HG03066 (cell line): ENCODE measurements around the gene PSMB11.

ENCODE experiments used
- ATAC-seq: cut with Tn5 transposase; IDR thresholded peaks from one replicate; pipeline ENCODE4 v1.9.1; 2021; ENCODE audit warnings: low read depth; ENCODE audit not compliant: unreplicated experiment

PSMB11 gene

DNA sequence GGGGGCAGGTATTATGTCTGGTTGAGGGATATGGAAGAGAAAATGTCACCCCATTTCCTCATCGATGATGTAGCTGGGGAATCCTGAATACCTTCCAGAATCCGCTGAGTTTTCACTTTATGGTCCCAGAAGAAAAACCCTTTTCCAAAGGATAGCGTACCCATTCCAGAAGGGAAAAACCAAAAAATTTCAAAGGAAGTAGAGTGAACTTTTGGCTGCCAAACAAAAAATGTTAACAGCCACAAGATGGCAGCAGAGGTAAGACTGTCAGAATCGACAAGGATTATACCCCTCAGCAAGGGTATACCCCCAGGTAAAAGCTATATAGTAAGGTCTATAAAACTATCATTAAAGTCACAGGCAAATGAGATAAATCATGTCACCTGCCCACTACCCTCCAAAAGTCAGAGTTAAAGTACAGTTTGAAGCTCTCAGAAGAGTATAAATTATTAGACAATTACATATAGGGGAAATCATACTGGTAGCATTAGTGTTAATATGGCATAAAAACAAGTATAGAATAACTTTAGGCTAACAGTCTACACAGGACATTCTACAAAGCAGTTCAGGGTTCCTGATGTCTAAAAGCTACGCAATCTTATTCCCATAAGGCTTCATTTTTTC is 34.9 kb downstream of the PSMB11 start:
- no peak for ATAC-seq

DNA sequence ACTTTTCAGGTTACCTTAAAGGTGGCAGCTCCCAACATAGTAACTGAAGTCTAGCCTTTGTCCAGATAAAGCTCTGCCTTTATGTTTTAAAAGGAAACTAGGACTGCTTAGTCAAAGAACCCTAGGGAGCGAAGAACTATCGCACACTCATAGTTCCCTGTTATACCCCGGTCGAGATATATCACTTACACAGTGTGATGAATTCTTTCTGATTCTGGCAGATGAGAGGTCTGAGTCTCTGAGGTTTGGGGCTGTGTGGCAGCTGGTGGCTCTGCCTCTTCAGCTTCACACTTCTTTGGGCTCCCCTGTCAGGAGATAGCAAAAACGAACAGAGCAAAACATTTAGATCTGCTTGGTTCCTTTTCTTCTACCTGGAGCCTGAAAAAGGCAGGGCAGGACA is 36.0 kb downstream of the PSMB11 start:
- ATAC-seq = no peak

DNA sequence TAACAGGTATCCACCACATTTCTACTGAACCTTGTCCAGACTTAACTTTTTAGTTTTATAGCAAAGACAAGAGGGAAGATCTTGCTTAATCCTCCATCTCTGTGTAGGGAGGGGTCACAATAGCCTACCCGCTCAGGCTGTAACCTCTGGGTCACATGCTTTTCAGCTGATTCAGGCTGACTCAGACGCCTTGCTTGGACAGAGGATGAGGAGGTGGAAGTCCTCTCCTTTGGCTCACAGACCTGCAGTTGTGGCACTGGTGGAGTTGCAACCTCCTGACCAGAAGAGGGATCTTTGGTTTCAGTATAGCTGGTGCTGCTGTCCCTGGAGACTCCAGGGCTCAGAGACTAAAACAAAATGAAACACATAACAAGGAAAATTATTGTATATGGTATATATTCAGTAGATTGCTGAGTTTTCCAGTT is 36.7 kb downstream of the PSMB11 start:
- ATAC-seq = no peak

DNA sequence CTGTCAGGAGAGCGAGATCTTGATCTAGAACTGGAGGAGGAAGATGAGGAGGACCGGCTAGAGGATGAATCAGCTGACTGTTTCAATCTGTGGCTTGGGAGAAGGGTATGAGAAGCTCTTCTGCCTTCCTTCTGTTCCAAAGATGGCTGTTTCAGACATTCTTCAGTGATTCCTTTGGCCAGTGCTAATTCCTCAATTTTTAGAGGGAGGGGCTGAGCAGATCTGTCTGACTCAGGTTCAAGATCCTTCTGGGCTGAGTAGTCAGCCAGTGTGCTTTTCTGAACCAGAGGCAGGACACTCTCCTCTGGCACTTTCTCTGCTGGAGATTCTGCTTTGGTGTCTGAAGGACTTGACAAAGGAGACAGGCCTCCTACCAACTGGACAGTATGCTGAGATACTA is 37.7 kb downstream of the PSMB11 start:
- no peak for ATAC-seq

DNA sequence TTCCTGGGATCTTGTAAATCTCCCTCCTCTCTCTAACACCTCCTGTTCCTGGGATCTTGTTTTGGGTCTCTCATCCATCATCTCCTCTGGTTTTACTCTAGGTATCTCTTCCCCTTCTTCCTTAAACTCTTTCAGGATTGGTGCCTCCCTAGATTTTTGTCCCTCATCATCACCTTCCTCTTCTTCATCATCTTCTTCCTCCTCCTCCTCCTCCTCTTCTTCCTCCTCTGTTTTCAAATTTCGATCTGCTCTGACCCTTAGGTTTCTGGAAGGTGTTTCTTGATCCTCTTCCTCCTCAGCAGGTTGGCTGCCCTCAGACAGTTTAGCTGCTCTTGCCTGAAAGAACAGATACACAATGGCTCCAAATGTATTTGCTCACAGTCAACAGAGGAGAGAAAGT is 38.5 kb downstream of the PSMB11 start:
- ATAC-seq = no peak

DNA sequence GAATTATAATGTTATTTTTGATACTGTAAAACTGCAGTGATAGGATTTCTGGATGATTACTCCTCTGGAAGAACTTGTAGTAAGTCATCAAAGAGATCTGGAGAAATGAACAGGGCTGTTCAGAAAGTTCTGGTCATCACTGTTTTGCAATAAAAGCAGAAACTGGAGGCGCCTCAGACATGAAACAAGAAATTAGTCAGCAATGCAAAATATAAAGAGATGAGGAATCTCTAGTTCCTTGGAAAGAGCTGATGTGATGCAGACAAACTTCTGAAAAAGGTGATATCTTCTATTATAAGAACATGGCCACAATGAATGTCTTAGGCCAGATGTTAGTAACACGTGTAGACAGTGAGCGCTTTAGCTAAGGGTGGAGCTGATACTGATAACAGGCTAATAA is 43.4 kb downstream of the PSMB11 start:
- no peak for ATAC-seq

DNA sequence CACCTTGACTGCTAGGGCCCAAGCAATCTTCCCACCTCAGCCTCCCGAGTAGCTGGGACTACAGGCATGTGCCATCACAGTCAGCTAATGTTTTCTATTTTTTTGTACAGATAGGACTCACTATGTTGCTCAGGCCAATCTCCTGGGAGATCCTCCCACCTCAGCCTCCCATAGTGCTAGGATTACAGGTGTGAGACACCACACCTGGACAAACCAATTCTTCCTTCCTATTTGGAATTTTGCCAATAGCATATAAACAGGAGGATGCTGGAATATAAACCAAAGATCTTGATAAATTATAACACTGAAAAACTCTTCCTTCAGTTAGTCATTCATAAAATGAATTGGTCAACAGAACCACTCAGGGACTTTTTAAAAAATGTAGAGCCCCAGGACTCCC is 44.6 kb downstream of the PSMB11 start:
- no peak for ATAC-seq

DNA sequence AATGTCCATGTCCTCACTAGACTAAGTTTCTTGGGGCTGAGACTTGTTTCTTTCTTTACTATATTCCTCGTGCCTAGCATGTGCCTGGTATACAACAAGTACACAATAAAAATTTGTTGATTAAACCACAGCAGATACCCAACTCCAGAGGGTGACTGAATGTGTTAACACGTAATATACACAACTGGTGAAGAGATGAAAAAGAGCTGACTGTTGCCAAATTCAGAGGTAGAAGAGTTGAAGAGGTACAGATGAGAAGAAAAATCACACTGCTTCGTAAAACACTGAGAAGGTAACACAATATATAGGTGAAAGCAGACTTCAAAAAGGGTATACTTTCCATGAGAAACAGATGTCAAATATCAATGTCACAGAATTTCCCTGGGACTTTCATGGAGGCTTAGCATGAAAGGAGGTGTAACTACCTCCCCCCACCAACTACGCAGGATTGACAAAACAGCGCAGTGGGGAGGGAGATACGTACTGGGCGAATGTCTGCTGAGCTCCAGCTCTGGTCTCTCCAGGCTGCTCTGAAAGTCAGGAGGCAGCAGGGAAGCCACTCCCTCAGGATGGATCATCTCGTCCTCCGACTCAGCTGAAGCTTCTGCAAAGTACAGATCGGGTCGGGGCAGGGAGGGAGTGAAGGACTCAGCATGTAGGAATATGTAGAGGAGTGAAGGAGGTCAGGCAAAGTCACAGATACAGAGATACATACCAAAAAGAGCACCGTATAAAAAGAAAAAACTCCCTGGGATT is 47.7 kb downstream of the PSMB11 start:
- ATAC-seq = no peak

DNA sequence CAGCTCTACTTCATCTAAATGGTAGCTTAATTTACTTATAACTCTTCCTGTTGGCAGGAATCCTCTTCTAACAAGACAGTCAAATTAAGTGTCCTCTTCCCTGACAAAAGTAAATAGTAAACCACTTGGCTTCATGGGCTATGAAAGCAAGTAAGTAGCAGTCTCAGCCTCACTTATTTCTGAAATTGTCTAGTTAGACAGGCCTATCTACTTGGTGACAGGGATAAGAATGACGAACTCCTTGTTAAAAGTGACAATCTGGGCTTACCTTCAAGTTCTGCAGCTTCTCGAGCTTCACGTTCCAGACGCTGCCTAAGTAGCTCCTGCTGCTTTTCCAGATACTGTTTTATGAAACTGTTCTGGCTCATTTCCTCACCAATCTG is 48.2 kb downstream of the PSMB11 start:
- ATAC-seq = no peak

DNA sequence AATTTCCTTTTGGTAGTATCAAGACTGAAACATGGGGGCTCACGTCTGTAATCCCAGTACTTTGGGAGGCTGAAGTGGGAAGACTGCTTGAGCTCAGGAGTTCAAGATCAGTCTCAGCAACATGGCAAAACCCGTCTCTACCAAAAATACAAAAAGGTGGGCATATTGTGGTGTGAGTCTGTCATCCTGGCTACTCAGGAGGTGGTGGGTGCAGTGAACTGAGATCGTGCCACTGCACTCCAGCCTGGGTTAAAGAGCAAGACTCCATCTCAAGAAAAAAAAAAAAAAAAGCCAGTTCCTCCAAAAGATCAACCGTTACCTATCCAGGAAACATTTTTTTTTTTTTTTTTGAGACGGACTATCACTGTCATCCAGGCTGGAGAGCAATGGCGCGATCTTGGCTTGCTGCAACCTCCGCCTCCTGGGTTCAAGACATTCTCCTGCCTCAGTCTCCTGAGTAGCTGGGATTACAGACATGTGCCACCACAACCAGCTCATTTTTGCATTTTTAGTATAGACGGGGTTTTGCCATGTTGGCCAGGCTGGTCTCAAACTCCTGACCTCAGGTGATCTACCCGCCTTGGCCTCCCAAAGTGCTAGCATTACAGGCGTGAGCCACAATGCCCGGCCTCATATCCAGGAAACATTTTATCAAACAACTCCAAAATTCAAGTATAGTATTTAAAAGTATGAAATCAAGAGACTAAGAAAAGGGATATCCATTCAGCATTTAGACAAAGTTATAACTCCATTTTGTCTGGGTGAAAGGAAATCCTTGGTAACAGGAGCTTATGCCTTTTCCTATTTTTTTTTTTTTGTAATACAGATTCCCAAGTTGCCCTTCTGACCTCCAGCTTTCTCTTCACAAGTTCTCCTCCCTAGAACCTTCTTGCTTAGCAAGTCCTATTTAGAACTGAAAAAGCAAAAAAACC is 49.5 kb downstream of the PSMB11 start:
- no peak for ATAC-seq

DNA sequence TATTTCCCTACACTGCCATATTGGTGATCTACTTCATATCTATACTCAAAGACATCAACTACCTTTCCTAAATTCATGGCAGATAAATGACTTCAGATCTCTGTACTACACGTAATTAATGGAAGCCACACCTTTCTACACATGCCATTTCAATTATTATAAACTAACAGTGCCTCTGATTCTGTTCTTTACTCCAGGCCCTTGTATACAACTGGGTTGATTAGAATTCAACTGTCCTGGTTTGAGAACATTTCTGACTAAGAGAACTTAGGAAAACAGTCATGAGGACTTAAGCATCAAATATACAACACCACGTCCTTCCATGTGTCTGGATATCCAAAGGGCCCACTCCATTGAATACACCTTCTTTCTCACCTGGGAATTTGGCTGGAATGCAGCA is 51.1 kb downstream of the PSMB11 start:
- no peak for ATAC-seq

DNA sequence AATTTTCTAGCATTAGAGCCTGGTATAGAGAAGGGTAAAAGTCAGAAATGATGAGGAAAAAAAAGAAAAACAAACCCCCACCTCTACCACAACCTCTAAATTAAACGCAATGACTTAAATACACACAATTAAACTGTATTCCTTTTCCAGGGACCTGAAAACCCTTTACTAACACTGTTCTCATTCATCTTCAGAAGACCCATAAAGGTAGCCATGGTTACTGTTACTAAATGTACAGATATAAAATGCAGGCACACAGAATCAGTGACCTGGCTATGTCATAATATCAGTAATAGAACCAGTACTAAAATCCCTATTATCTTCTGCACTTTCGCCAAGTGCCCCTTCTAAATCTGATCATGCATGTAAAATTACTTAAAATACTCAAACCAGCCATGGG is 51.5 kb downstream of the PSMB11 start:
- ATAC-seq = no peak
